HepG2 (cell line): Measurements from ENCODE around the gene ADGRB2. TPM values are rescaled to one million over a fixed set of nuclear protein-coding genes. Genes with fewer than 3 reads are reported as not detected.

ENCODE experiments used
- ATAC-seq: fragments of 200-7000 bp; cut with Tn5 transposase; 3 replicates; pipeline ENCODE4 v1.9.1; 2020; ENCODE audit warnings: mild to moderate bottlenecking, moderate library complexity
- BruUV-seq: library from RNA; stranded (reverse); fragments of 400-500 nt; replicated peaks from 2 replicates; lab custom pipeline; 2021; lab: Mats Ljungman, UMichigan
- CTCF ChIA-PET: fragments of 300-600 bp; formaldehyde crosslinking; extraction: SDS; loops from one replicate; lab custom pipeline; 2021; ENCODE audit warnings: low total read pairs, inconsistent platforms, low intra/inter-chr PET ratio; lab: Yijun Ruan, JAX
- POLR2A ChIA-PET: fragments of 350-600 bp; sonication (Branson Sonifier 250); formaldehyde crosslinking; loops from one replicate; lab custom pipeline; 2020; ENCODE audit warnings: antibody characterized with exemption, inconsistent platforms; lab: Yijun Ruan, JAX
- DNase-seq: peaks from one replicate; pipeline ENCODE4 v3.0.0-alpha.2; 2015; ENCODE audit warnings: low spot score
- FAIRE-seq: peaks from 3 replicates; lab custom pipeline; 2011; peaks lifted over from hg19 to GRCh38; lab: Jason Lieb, UNC
- H2AFZ ChIP-seq: one replicate; pipeline ENCODE4 v1.6.1; 2011; ENCODE audit warnings: low read length, inconsistent platforms
- H3K27ac ChIP-seq: fragments of 300-600 bp; 3 replicates; pipeline ENCODE4 v1.8.0; 2011; ENCODE audit warnings: mixed run types, mild to moderate bottlenecking, mixed read lengths, low read length, inconsistent platforms; ENCODE audit not compliant: insufficient read depth; ENCODE audit errors: extremely low read length
- H3K27me3 ChIP-seq, 2 experiments: fragments of 200-600 bp in 1 of 2; 2 replicates in 1 of 2; 3 replicates in 1 of 2; pipeline versions ENCODE4 v1.6.0 to v1.8.0; 2011; ENCODE audit warnings: low read length in 2 of 2, mild to moderate bottlenecking in 2 of 2, moderate library complexity in 2 of 2, inconsistent platforms in 1 of 2; ENCODE audit not compliant: insufficient read depth in 2 of 2, control insufficient read depth in 1 of 2
- H3K36me3 ChIP-seq, 2 experiments: fragments of 200-600 bp in 1 of 2; replicated peaks in 1 of 2; 2 replicates in 1 of 2; 3 replicates in 1 of 2; pipeline versions ENCODE4 v1.5.1 to v1.8.0; 2011; ENCODE audit warnings: low read length in 2 of 2, inconsistent platforms in 1 of 2; ENCODE audit not compliant: insufficient read depth in 2 of 2, control insufficient read depth in 1 of 2
- H3K4me1 ChIP-seq: 2 replicates; pipeline ENCODE4 v1.5.1; 2012; ENCODE audit warnings: low read length, inconsistent platforms; ENCODE audit not compliant: insufficient read depth
- H3K4me2 ChIP-seq: 2 replicates; pipeline ENCODE4 v1.6.0; 2011; ENCODE audit warnings: low read depth, low read length, inconsistent platforms
- H3K4me3 ChIP-seq, 3 experiments: fragments of 200-600 bp in 1 of 3; sonication (generic), shearing (Covaris generic) in 1 of 3; replicated peaks in 1 of 3; 2 replicates each; pipeline ENCODE4 v1.5.1; 2011 to 2016; ENCODE audit warnings: low read length in 3 of 3, inconsistent platforms in 2 of 3, low read depth in 2 of 3, mild to moderate bottlenecking in 2 of 3, control low read depth in 1 of 3, mixed read lengths in 1 of 3; ENCODE audit not compliant: insufficient read depth in 1 of 3
- H3K79me2 ChIP-seq: one replicate; pipeline ENCODE4 v1.6.1; 2011; ENCODE audit warnings: low read length, inconsistent platforms; ENCODE audit not compliant: insufficient read depth
- H3K9ac ChIP-seq: 2 replicates; pipeline ENCODE4 v1.6.0; 2011; ENCODE audit warnings: mild to moderate bottlenecking, low read depth, low read length, inconsistent platforms; ENCODE audit not compliant: insufficient read depth
- H3K9me3 ChIP-seq: 2 replicates; pipeline ENCODE4 v1.5.1; 2012; ENCODE audit warnings: mild to moderate bottlenecking, low read length
- H4K20me1 ChIP-seq: 2 replicates; pipeline ENCODE4 v1.6.0; 2011; ENCODE audit warnings: inconsistent platforms, mild to moderate bottlenecking, low read length, moderate library complexity; ENCODE audit not compliant: insufficient read depth
- EED ChIP-seq: sonication (generic); formaldehyde crosslinking; IDR thresholded peaks from 2 replicates; pipeline ENCODE4 v1.5.0; 2020; ENCODE audit warnings: mild to moderate bottlenecking, missing genetic modification reagents
- FOXA1 ChIP-seq, 2 experiments: fragments of 450-650 bp in 1 of 2; sonication (generic) in 1 of 2; formaldehyde crosslinking in 1 of 2; IDR thresholded peaks; 2 replicates each; pipeline versions ENCODE4 v1.4.0 to v1.6.1; 2016 to 2020; ENCODE audit warnings: missing genetic modification reagents in 1 of 2
- SATB2 ChIP-seq: sonication (generic); formaldehyde crosslinking; IDR thresholded peaks from 2 replicates; pipeline ENCODE4 v1.5.0; 2020; ENCODE audit warnings: missing genetic modification reagents
- ZBTB42 ChIP-seq: sonication (generic); formaldehyde crosslinking; IDR thresholded peaks from 2 replicates; pipeline ENCODE4 v1.5.0; 2020; ENCODE audit warnings: mild to moderate bottlenecking, missing genetic modification reagents
- ZNF234 ChIP-seq: sonication (generic); formaldehyde crosslinking; conservative IDR thresholded peaks from 2 replicates; pipeline ENCODE4 v1.5.1; 2020; ENCODE audit warnings: mild to moderate bottlenecking, missing genetic modification reagents
- ZNF251 ChIP-seq: sonication (generic); formaldehyde crosslinking; IDR thresholded peaks from 2 replicates; pipeline ENCODE4 v1.9.0; 2021; ENCODE audit warnings: mild to moderate bottlenecking, missing genetic modification reagents
- ZNF33B ChIP-seq: sonication (generic); formaldehyde crosslinking; IDR thresholded peaks from 2 replicates; pipeline ENCODE4 v1.5.1; 2020; ENCODE audit warnings: mild to moderate bottlenecking, missing genetic modification reagents
- ZNF513 ChIP-seq: sonication (generic); formaldehyde crosslinking; conservative IDR thresholded peaks from 2 replicates; pipeline ENCODE4 v1.5.0; 2020; ENCODE audit warnings: missing genetic modification reagents
- ZNF597 ChIP-seq: sonication (generic); formaldehyde crosslinking; IDR thresholded peaks from 2 replicates; pipeline ENCODE4 v1.5.0; 2020; ENCODE audit warnings: missing genetic modification reagents
- WGBS: methylation state at CpG from one replicate; pipeline ENCODE4 v1.1.6; 2017; ENCODE audit warnings: low lambda C conversion rate; 5-methylcytosine and 5-hydroxymethylcytosine counted together
- in situ Hi-C: cut with HindIII; loops from 2 replicates; pipeline ENCODE4 v1.10.0; 2017; ENCODE audit warnings: low pct_unique_long_range_greater_than_20kb; ENCODE audit not compliant: extremely low pct_ligation_motif_present
- intact Hi-C: fragments of 100-400 bp; cut with micrococcal nuclease; formaldehyde crosslinking; loops from one replicate; pipeline ENCODE4 v1.10.0; 2022; ENCODE audit not compliant: unreplicated experiment
- polyA plus RNA-seq, 8 experiments: library from polyadenylated mRNA; depleted of rRNA in 3 of 8; stranded (reverse) in 7 of 8; unstranded in 1 of 8; fragments of >200 nt; fragmentation: Illumina TruSeq in 4 of 8; extraction: Trizol in 4 of 8; gene quantifications; 2 replicates each; pipeline versions ENCODE4 v1.2.1 to v1.2.3, GENCODE V29; 2011 to 2016; ENCODE audit warnings: low read depth in 4 of 8, missing spikeins in 1 of 8, mixed read lengths in 1 of 8; ENCODE audit not compliant: insufficient read depth in 1 of 8
- total RNA-seq, 5 experiments: library from RNA; depleted of rRNA; stranded (reverse); fragments of >200 nt; fragmentation: Illumina TruSeq; extraction: Trizol; gene quantifications; 2 replicates each; pipeline ENCODE4 v1.2.3, GENCODE V29; 2016; ENCODE audit warnings: low read depth in 1 of 5
- TF ChIP-seq, protein P1 (sequence below): sonication (generic); formaldehyde crosslinking; IDR thresholded peaks from 2 replicates; pipeline ENCODE4 v1.5.0; 2020; ENCODE audit warnings: mild to moderate bottlenecking, missing genetic modification reagents, borderline replicate concordance

ADGRB2 gene
- total and polyA plus RNA-seq, 2 of the 13 experiments (the other 11 are each of a cell fraction or from before 2014, with no cell fraction given): 0.03 to 0.09 TPM

- Histone ChIP-seq H3K4me1 (no peaks in the 10 kb centered on the region), H3K9me3 (no peaks in the 10 kb centered on the region), H3K27ac (no peak overlapping the region), H3K36me3 (no peaks in the 10 kb centered on the region), H4K20me1 (no peaks in the 10 kb centered on the region), H3K4me2 (no peak overlapping the region), H3K4me3 (no peak overlapping the region), H3K27me3 (peaks cover 4 to 37% of the 10 kb centered on the region in 2 experiments; a peak in 4 of 5 replicates), H3K79me2 (no peaks in the 10 kb centered on the region), H2AFZ (no peak overlapping the region), H3K9ac (no peak overlapping the region)
- intact Hi-C loops: no loop called here
- FAIRE-seq (no peak), ATAC-seq (no peak; the same call in 2 of the 3 replicates), DNase-seq (no peak)
- WGBS: 49% methylated on average over 6 of the region's 9 CpGs
- POLR2A ChIA-PET: no interaction called here
- CTCF ChIA-PET: no interaction called here
- TF ChIP-seq EED: no peak
- TF ChIP-seq ZNF513: no peak
- no peak for TF ChIP-seq FOXA1 (IDR thresholded peaks at IDR 0.05)
- no peak for TF ChIP-seq FOXA1 (CRISPR knock-in tag; IDR thresholded peaks at IDR 0.05)
- no peak for TF ChIP-seq ZBTB42 (CRISPR knock-in tag)
- TF ChIP-seq ZNF234 (CRISPR knock-in tag): no peak
- TF ChIP-seq ZNF597 (CRISPR knock-in tag): no peak
- no peak for TF ChIP-seq SATB2 (CRISPR knock-in tag)
- TF ChIP-seq, protein P1, sequence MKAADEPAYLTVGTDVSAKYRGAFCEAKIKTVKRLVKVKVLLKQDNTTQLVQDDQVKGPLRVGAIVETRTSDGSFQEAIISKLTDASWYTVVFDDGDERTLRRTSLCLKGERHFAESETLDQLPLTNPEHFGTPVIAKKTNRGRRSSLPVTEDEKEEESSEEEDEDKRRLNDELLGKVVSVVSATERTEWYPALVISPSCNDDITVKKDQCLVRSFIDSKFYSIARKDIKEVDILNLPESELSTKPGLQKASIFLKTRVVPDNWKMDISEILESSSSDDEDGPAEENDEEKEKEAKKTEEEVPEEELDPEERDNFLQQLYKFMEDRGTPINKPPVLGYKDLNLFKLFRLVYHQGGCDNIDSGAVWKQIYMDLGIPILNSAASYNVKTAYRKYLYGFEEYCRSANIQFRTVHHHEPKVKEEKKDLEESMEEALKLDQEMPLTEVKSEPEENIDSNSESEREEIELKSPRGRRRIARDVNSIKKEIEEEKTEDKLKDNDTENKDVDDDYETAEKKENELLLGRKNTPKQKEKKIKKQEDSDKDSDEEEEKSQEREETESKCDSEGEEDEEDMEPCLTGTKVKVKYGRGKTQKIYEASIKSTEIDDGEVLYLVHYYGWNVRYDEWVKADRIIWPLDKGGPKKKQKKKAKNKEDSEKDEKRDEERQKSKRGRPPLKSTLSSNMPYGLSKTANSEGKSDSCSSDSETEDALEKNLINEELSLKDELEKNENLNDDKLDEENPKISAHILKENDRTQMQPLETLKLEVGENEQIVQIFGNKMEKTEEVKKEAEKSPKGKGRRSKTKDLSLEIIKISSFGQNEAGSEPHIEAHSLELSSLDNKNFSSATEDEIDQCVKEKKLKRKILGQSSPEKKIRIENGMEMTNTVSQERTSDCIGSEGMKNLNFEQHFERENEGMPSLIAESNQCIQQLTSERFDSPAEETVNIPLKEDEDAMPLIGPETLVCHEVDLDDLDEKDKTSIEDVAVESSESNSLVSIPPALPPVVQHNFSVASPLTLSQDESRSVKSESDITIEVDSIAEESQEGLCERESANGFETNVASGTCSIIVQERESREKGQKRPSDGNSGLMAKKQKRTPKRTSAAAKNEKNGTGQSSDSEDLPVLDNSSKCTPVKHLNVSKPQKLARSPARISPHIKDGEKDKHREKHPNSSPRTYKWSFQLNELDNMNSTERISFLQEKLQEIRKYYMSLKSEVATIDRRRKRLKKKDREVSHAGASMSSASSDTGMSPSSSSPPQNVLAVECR: no peak
- TF ChIP-seq ZNF251 (CRISPR knock-in tag): no peak
- TF ChIP-seq ZNF33B (CRISPR knock-in tag): no peak
- no TSS peak for BruUV-seq
- in situ Hi-C loops: no loop called here
Observed at GRCh38 chr1:31799196-31799894, 35.2 kb upstream of the ADGRB2 start.
